ENCODE data around the gene SPEG. TPM values are rescaled to one million over a fixed set of nuclear protein-coding genes. Genes with fewer than 3 reads are reported as not detected.

The SPEG gene
- total RNA-seq, 1 donor from 2014 or later, result 6.1 TPM

GRCh38 chr2:219448776-219449341, 14.2 kb downstream of the SPEG start:
- H3K27ac Mint-ChIP-seq (ENCODE audit: unreplicated experiment), result no peak overlapping the region
- DNase-seq (ENCODE audit: low spot score), result no peak
- no peak for TF ChIP-seq CTCF (IDR thresholded peaks at IDR 0.05; ENCODE audit: unreplicated experiment)
- peaks cover 4% of the 10 kb centered on the region for H3K36me3 Mint-ChIP-seq (ENCODE audit: low read depth, unreplicated experiment)
- H3K9me3 Mint-ChIP-seq (ENCODE audit: unreplicated experiment), result no peaks in the 10 kb centered on the region
- H3K4me1 Mint-ChIP-seq (ENCODE audit: unreplicated experiment), result peaks cover 11% of the 10 kb centered on the region
- H3K27me3 Mint-ChIP-seq (ENCODE audit: unreplicated experiment), result peaks cover 13% of the 10 kb centered on the region
- no peak overlapping the region for H3K4me3 Mint-ChIP-seq (ENCODE audit: unreplicated experiment)

GRCh38 chr2:219449609-219450008, 15.0 kb downstream of the SPEG start:
- Mint-ChIP-seq H3K36me3 (ENCODE audit: low read depth, unreplicated experiment) (peaks cover 4% of the 10 kb centered on the region), H3K27ac (ENCODE audit: unreplicated experiment) (no peak overlapping the region), H3K4me3 (ENCODE audit: unreplicated experiment) (peak overlapping the region; percentile 66), H3K9me3 (ENCODE audit: unreplicated experiment) (no peaks in the 10 kb centered on the region), H3K4me1 (ENCODE audit: unreplicated experiment) (peaks cover 11% of the 10 kb centered on the region), H3K27me3 (ENCODE audit: unreplicated experiment) (peaks cover 14% of the 10 kb centered on the region)
- TF ChIP-seq CTCF (IDR thresholded peaks at IDR 0.05; ENCODE audit: unreplicated experiment), result no peak
- DNase-seq (ENCODE audit: low spot score), result no peak

GRCh38 chr2:219451661-219452360, 17.2 kb downstream of the SPEG start:
- no peak for DNase-seq (ENCODE audit: low spot score)
- Mint-ChIP-seq H3K4me3 (ENCODE audit: unreplicated experiment) (no peak overlapping the region), H3K4me1 (ENCODE audit: unreplicated experiment) (no peaks in the 10 kb centered on the region), H3K27me3 (ENCODE audit: unreplicated experiment) (peaks cover 18% of the 10 kb centered on the region), H3K9me3 (ENCODE audit: unreplicated experiment) (no peaks in the 10 kb centered on the region), H3K27ac (ENCODE audit: unreplicated experiment) (no peak overlapping the region), H3K36me3 (ENCODE audit: low read depth, unreplicated experiment) (peaks cover 4% of the 10 kb centered on the region)
- no peak for TF ChIP-seq CTCF (IDR thresholded peaks at IDR 0.05; ENCODE audit: unreplicated experiment)

GRCh38 chr2:219452361-219453317, 18.0 kb downstream of the SPEG start:
- H3K27ac Mint-ChIP-seq (ENCODE audit: unreplicated experiment), result no peak overlapping the region
- TF ChIP-seq CTCF (IDR thresholded peaks at IDR 0.05; ENCODE audit: unreplicated experiment), result no peak
- peaks cover 16% of the 10 kb centered on the region for H3K27me3 Mint-ChIP-seq (ENCODE audit: unreplicated experiment)
- DNase-seq (ENCODE audit: low spot score), result no peak
- H3K36me3 Mint-ChIP-seq (ENCODE audit: low read depth, unreplicated experiment), result peaks cover 4% of the 10 kb centered on the region
- H3K4me3 Mint-ChIP-seq (ENCODE audit: unreplicated experiment), result no peak overlapping the region
- no peaks in the 10 kb centered on the region for H3K4me1 Mint-ChIP-seq (ENCODE audit: unreplicated experiment)
- H3K9me3 Mint-ChIP-seq (ENCODE audit: unreplicated experiment), result no peaks in the 10 kb centered on the region

Measured in endothelial cell (in vitro differentiated cells).